Muscle layer of duodenum (tissue), 2 donors: ENCODE data around the gene DRC3.
A peak's percentile ranks its signal among the peaks of the same experiment; 100 is the strongest.

ENCODE experiments used
- H3K27ac ChIP-seq: one replicate; pipeline ENCODE4 v1.7.0; 2013; ENCODE audit warnings: mild to moderate bottlenecking, low read length
- H3K27me3 ChIP-seq: one replicate; pipeline ENCODE4 v1.7.0; 2013; ENCODE audit warnings: low read depth, mild to moderate bottlenecking, control low read depth, low read length
- H3K36me3 ChIP-seq, 2 donors: one replicate each; pipeline ENCODE4 v1.7.0; 2013; ENCODE audit warnings: low read length in 2 of 2, control low read depth in 1 of 2, mild to moderate bottlenecking in 1 of 2; ENCODE audit not compliant: insufficient read depth in 2 of 2, control insufficient read depth in 1 of 2
- H3K4me1 ChIP-seq, 2 donors: one replicate each; pipeline ENCODE4 v1.7.0; 2013; ENCODE audit warnings: low read length in 2 of 2, mild to moderate bottlenecking in 2 of 2, control low read depth in 1 of 2, moderate library complexity in 1 of 2; ENCODE audit not compliant: insufficient read depth in 2 of 2, control insufficient read depth in 1 of 2
- H3K4me3 ChIP-seq, 2 donors: one replicate each; pipeline ENCODE4 v1.7.0; 2013; ENCODE audit warnings: low read length in 2 of 2, low read depth in 1 of 2, mild to moderate bottlenecking in 1 of 2
- H3K9me3 ChIP-seq, 2 donors: one replicate each; pipeline ENCODE4 v1.7.0; 2013; ENCODE audit warnings: low read length in 2 of 2, control low read depth in 1 of 2, mild to moderate bottlenecking in 1 of 2; ENCODE audit not compliant: control insufficient read depth in 1 of 2
- donor health status: healthy.

Gene DRC3, protein sequence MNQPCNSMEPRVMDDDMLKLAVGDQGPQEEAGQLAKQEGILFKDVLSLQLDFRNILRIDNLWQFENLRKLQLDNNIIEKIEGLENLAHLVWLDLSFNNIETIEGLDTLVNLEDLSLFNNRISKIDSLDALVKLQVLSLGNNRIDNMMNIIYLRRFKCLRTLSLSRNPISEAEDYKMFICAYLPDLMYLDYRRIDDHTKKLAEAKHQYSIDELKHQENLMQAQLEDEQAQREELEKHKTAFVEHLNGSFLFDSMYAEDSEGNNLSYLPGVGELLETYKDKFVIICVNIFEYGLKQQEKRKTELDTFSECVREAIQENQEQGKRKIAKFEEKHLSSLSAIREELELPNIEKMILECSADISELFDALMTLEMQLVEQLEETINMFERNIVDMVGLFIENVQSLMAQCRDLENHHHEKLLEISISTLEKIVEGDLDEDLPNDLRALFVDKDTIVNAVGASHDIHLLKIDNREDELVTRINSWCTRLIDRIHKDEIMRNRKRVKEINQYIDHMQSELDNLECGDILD

DNA sequence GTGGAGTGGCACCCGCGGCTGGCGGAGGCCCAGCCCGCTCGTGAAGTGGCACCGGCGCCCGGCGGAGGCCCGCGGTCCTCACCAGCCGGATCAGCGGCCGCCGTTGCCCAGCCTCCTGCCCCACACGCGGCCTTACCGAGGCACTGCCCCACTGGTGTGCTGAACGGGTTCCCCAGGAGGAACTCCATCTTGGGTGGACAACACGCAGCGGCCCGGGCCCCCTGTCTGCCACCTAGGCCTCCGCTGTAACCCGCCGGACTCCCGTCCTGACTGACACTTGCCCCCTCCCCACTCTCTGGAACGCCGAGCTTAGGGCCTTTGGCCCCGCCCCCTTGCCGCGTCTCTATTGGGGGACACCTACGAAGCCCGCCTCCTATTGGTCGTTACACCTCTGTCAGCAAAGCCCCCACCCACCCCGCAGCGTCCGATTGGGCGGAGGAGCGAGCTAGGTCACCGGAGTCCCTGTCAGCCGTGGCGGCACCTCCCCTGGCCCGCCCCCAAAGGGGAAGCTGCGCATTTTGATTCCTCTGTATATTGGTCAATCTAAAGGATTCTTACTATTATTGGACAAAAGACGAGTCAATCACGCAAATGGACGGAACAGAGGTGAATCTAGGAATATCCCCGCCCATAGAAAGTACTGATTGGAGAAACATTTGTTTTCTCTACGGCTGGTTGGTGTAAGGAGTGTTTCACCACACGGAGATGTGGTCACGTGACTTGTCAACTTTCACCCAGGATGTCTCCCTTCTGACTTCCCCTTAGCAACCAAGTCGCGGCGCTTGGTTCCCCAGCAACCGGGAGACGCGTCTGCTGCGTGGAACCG, at the start of gene DRC3, which contains the start of gene TOM1L2:
TSS of gene DRC3 (plus strand) at position 737 of the 826 bp plus-strand sequence. CDS start 4,737 bp downstream, outside the sequence.
TSS of gene TOM1L2 (minus strand) at position 275 of the 826 bp plus-strand sequence. CDS start at position 188, 87 bp downstream.
- no peaks in the 10 kb centered on the region for H3K27me3 ChIP-seq
- peak within 1 kb of the TSS; percentile 67 for H3K27ac ChIP-seq
- H3K4me3 ChIP-seq, result peak within 1 kb of the TSS; percentile 75 to 91
- H3K36me3 ChIP-seq, result no peaks in the 10 kb centered on the region
- peaks cover 11 to 28% of the 10 kb centered on the region in 2 donors for H3K4me1 ChIP-seq
- no peaks in the 10 kb centered on the region for H3K9me3 ChIP-seq

DNA sequence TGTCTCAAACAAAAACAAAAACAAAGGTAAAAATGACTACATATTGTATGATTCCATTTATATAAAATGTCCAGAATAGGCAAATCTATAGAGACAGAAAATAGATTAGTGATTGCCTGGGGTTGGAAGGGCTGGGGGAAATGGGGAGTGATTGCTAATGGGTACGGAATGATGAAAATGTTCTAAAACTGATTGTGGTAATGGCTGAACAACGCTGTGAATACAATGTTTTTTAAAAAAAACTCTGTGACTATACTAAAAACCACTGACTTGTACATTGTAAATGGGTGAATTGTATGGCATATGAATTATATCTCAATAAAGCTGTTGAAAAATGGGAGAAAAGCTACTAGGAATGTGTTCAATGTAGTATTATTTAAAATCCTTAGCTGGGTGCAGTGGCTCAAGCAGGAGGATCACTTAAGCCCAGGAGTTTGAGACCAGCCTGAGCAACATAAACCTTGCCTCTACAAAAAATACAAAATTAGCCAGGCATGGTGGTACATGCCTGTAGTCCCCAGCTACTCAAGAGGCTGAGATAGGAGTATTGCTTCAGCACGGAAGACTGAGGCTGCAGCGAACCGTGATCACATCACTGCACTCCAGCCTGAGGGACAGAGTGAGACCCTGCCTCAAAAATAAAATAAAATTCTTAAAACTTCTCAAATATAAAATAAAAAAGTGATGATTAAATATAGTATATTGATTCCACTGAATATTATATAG, 48.4 kb upstream of the DRC3 start:
- no peaks in the 10 kb centered on the region for H3K36me3 ChIP-seq
- peaks cover 31 to 58% of the 10 kb centered on the region in 2 donors for H3K4me1 ChIP-seq
- H3K9me3 ChIP-seq, result no peaks in the 10 kb centered on the region
- H3K27me3 ChIP-seq, result no peaks in the 10 kb centered on the region
- no peak overlapping the region for H3K27ac ChIP-seq
- H3K4me3 ChIP-seq, result no peak overlapping the region

DNA sequence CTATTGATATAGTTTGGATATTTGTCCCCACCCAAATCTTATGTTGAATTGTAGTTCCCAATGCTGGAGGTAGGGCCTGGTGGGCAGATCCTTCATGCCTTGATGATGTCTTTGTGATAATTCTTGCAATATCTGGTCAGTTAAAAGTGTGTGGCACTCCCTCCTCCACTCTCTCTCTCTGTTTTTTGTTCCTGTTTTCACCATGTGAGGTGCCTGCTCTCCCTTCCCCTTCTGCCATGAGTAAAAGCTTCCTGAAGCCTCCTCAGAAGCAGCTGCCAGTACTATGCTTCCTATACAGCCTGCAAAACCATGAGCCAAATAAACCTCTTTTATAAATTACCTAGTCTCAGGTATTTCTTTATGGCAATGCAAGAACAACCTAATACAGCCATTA, 47.8 kb upstream of the DRC3 start:
- Histone ChIP-seq H3K36me3 (no peaks in the 10 kb centered on the region), H3K4me1 (peaks cover 31 to 61% of the 10 kb centered on the region in 2 donors), H3K9me3 (no peaks in the 10 kb centered on the region), H3K27me3 (no peaks in the 10 kb centered on the region), H3K4me3 (no peak overlapping the region), H3K27ac (no peak overlapping the region)

DNA sequence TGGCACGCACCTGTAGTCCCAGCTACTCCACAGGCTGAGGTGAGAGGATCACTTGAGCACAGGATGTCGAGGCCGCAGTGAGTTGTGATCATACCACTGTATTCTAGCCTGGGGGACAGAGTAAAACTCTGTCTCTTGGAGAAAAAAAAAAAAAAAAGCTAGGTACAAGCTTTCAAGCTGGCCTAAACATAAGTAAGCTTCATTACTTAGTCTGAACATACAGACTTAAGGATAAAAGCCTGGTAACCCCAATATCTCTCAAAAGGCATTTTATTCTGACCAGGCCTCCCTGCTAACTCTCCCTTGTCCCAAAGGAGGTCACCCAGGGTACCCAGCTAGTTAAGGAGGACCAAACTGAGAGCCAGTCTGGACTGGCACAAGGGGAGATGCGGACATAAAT, 46.6 kb upstream of the DRC3 start:
- Histone ChIP-seq H3K4me1 (peaks cover 28 to 57% of the 10 kb centered on the region in 2 donors), H3K36me3 (no peaks in the 10 kb centered on the region), H3K27ac (no peak overlapping the region), H3K9me3 (no peaks in the 10 kb centered on the region), H3K27me3 (no peaks in the 10 kb centered on the region), H3K4me3 (no peak overlapping the region)

DNA sequence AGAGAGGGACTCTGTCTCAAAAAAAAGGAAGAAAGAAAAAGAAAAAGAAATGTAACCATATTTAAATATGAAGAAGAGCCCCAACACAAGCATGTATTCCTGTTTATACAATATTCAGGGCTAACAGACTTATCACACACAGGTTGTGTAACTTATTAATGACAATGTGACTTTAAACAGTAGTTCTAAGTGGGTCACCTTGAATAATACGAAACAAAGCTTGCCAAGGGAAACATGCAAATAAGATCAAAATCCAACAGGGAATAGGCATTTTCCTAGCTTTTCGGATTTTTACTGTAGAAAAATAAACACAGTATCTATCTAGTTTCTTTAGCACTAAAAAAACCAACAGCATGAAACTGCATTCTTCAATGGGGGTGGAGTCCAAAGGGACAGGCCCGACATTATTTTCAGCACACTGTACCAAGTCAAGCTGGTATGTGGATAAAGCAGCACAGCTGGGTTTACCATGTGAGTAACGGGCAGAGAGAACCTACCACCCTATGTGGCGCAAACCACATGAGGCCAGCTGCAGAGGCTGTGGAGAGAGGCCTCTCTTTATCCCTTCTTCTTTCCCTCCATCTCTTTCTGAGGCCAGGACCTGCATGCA, 45.7 kb upstream of the DRC3 start:
- Histone ChIP-seq H3K9me3 (no peaks in the 10 kb centered on the region), H3K27me3 (no peaks in the 10 kb centered on the region), H3K4me1 (peaks cover 21 to 48% of the 10 kb centered on the region in 2 donors), H3K36me3 (no peaks in the 10 kb centered on the region), H3K4me3 (no peak overlapping the region), H3K27ac (no peak overlapping the region)

DNA sequence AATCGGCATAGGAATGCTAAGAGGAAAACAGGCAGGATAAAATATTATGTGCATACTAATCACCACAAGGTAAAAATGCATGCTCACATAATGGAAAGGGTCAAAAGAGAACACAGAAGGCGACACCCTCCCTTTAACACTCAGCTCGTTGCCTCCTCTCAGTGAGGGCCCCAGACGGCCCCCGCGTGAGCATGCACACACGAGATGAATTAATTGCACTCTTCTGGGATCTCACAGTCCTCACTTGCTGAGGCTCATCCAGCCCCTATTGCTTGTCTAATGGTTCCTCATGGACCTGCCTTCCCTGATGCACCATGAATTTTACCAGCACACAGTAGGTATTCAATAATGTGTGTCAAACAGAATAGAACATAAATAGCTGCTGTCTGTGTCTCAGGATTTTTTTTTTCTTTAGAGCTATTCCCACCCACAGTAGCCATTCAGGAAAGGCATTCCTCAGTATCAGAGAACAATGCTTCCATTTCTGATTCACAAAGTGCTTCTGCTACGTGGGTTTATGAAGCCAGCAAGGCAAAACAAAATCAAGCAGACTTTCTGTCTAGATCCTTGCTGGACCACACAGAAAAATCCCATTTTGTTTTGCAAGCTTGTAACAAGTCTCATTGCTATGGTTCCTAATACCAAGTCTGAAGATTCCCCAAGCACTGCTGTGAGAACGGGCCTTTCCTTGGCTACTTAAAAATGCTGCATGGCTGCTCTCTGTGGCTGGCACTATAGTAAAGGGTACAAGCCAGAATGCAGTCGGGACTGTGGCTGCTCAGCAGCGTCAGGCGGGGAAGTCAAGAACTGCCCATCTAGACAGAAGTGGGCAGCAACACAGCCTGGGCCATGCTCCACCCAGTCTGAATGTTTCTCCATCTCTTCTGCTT, 44.0 kb upstream of the DRC3 start:
- H3K4me1 ChIP-seq, result peaks cover 12 to 42% of the 10 kb centered on the region in 2 donors
- no peak overlapping the region for H3K27ac ChIP-seq
- no peaks in the 10 kb centered on the region for H3K9me3 ChIP-seq
- H3K36me3 ChIP-seq, result no peaks in the 10 kb centered on the region
- no peaks in the 10 kb centered on the region for H3K27me3 ChIP-seq
- H3K4me3 ChIP-seq, result no peak overlapping the region

DNA sequence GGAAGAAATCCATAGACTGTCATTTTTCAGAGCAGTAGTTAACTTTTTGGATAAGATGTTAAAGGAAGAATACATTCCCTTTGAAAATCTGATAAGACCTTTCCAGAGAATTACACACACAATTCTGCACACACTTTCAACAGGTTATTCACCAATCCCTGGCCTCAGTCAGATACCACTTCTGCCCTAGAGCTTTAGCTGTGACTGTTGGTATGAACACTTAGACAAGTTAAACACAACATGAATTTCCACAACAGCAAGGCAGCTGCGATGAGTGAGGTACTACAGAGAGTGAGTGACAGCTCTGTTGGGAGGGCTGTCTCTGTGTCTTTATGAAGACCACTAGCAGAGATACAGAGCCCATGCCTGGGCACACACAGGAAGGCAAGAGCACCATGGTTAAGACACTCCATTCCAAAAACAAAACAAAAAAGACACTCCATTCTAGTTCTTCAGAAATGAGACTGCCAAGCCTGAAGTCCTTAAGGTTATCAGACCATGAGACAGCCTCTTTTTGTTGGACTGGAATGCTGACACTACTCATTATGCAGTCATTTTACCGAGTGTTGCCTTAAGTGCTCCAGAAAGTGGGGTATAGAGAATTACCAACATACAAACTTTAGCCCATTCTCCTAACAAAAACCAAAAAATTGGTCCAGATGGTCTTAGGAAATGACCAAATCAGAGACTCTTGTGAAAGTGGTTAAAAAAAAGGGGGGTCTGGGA, 42.8 kb upstream of the DRC3 start:
- no peaks in the 10 kb centered on the region for H3K9me3 ChIP-seq
- no peaks in the 10 kb centered on the region for H3K27me3 ChIP-seq
- peaks cover 12 to 42% of the 10 kb centered on the region in 2 donors for H3K4me1 ChIP-seq
- no peaks in the 10 kb centered on the region for H3K36me3 ChIP-seq
- H3K27ac ChIP-seq, result no peak overlapping the region
- no peak overlapping the region for H3K4me3 ChIP-seq

DNA sequence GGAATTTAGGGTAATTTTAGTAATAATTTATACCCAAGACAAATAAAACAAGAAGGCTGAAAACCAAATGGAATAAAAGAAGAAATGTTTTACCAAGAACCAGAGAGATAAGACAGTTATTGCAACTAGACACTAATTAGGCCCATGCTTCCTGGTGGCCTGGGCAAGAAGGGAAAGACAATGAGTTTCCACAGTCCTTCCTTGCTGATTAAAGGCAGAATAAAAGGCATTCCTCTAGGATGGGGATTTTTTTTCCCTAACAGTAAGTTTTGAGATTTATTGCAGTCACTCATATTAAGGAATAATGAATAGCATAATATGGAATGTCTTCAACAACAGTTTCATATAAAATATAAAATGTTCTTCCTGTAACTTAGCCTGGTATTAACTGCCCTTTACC, 42.0 kb upstream of the DRC3 start:
- Histone ChIP-seq H3K4me3 (no peak overlapping the region), H3K4me1 (peaks cover 19 to 49% of the 10 kb centered on the region in 2 donors), H3K27ac (no peak overlapping the region), H3K27me3 (no peaks in the 10 kb centered on the region), H3K9me3 (no peaks in the 10 kb centered on the region), H3K36me3 (no peaks in the 10 kb centered on the region)

DNA sequence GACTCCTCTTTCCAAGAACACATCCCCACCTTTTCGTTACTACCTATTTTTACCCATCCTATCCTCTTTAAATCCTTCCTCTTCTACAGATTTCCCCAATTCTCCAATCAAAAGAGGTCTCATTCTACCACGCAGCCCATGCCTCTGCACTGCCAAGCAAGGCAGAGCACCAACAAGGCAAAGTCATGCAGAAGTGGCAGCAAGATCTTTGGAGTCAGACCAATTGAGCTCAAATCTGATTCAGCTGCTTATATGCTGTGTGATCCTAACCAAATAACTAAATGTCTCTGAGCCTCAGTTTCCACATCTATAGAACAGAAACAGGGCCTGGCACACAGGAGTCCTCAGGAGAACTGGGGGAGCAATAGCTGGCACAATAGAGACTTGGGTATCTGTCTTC, 41.5 kb upstream of the DRC3 start:
- no peaks in the 10 kb centered on the region for H3K36me3 ChIP-seq
- no peak overlapping the region for H3K27ac ChIP-seq
- H3K4me3 ChIP-seq, result no peak overlapping the region
- H3K27me3 ChIP-seq, result no peaks in the 10 kb centered on the region
- H3K9me3 ChIP-seq, result no peaks in the 10 kb centered on the region
- peaks cover 24 to 53% of the 10 kb centered on the region in 2 donors for H3K4me1 ChIP-seq
